Measurements from ENCODE around the gene PLP1.

PLP1 gene, protein sequence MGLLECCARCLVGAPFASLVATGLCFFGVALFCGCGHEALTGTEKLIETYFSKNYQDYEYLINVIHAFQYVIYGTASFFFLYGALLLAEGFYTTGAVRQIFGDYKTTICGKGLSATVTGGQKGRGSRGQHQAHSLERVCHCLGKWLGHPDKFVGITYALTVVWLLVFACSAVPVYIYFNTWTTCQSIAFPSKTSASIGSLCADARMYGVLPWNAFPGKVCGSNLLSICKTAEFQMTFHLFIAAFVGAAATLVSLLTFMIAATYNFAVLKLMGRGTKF

DNA sequence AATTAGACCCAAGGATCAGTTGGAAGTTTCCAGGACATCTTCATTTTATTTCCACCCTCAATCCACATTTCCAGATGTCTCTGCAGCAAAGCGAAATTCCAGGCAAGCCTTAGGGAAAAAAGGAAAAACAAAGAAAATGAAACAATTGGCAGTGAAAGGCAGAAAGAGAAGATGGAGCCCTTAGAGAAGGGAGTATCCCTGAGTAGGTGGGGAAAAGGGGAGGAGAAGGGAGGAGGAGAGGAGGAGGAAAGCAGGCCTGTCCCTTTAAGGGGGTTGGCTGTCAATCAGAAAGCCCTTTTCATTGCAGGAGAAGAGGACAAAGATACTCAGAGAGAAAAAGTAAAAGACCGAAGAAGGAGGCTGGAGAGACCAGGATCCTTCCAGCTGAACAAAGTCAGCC, at the start of gene PLP1:
Gene PLP1, plus strand, starts transcription at position 295 of the 400 bp plus-strand sequence. CDS start 156 bp downstream, outside the sequence.
- peak within 1 kb of the TSS; percentile 49; the same call in 1 of the 2 replicates for H3K9ac ChIP-seq (ENCODE audit: low read depth, low read length)
- H3K4me1 ChIP-seq (ENCODE audit: insufficient read depth, low read length) = peaks cover 16% of the 10 kb centered on the region
- no peaks in the 10 kb centered on the region; the same call in none of the 2 replicates for H3K36me3 ChIP-seq (ENCODE audit: insufficient read depth, low read length)
- no peaks in the 10 kb centered on the region for H3K9me3 ChIP-seq (ENCODE audit: control insufficient read depth, insufficient read depth, low read length)

- no peaks in the 10 kb centered on the region for H3K36me3 ChIP-seq (ENCODE audit: insufficient read depth, low read length)
- no peak overlapping the region for H3K9ac ChIP-seq (ENCODE audit: low read depth, low read length)
- H3K9me3 ChIP-seq (ENCODE audit: control insufficient read depth, insufficient read depth, low read length) = no peaks in the 10 kb centered on the region
- peaks cover 53% of the 10 kb centered on the region for H3K4me1 ChIP-seq (ENCODE audit: insufficient read depth, low read length)
Observed at GRCh38 chrX:103727115-103727514, 49.5 kb upstream of the PLP1 start.

- H3K9ac ChIP-seq (ENCODE audit: low read depth, low read length) = no peak overlapping the region
- peaks cover 55% of the 10 kb centered on the region for H3K4me1 ChIP-seq (ENCODE audit: insufficient read depth, low read length)
- H3K9me3 ChIP-seq (ENCODE audit: control insufficient read depth, insufficient read depth, low read length) = no peaks in the 10 kb centered on the region
Observed at GRCh38 chrX:103729015-103729414, 47.6 kb upstream of the PLP1 start.

GRCh38 chrX:103730147-103730795, 46.4 kb upstream of the PLP1 start:
- Histone ChIP-seq H3K9ac (ENCODE audit: low read depth, low read length) (no peak overlapping the region), H3K9me3 (ENCODE audit: control insufficient read depth, insufficient read depth, low read length) (no peaks in the 10 kb centered on the region), H3K4me1 (ENCODE audit: insufficient read depth, low read length) (peaks cover 61% of the 10 kb centered on the region), H3K36me3 (ENCODE audit: insufficient read depth, low read length) (no peaks in the 10 kb centered on the region)

More at GRCh38 chrX:103729015-103729414, 47.6 kb upstream of the PLP1 start:
- H3K36me3 ChIP-seq (ENCODE audit: insufficient read depth, low read length) = no peaks in the 10 kb centered on the region

DNA sequence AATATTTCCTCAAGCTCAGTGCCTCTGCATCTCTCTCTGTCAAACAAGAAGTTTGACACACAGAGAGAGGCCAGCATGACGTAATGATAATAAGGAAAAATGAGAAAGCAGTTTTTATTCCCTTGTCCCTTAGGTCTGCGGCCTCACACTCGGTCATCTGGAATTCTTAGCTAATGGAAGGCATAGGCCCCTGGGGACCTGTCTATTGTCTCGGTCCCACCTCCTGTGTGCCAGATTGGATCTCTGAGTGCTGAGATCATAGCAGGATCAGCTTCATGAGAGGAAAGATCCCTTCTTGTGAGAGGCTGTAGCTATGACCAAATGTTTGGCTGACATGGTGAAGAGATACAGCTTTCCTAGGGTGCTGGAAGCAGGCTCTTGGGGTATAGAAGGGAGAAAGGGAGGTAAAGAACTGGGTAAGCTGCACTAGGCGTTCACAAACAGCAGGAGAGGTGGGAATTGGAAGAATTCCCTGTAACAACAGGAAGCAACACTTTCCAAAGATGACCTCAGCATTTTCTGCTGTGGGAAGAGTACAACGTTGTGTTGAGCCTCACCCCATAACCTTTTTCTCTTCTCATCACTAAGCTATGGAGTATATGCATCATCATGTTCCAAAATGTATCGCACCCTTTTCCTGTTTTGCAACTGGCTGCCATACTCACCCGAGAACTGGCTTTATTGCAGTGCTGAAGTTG, 45.7 kb upstream of the PLP1 start:
- no peak overlapping the region for H3K9ac ChIP-seq (ENCODE audit: low read depth, low read length)
- no peaks in the 10 kb centered on the region for H3K36me3 ChIP-seq (ENCODE audit: insufficient read depth, low read length)
- H3K9me3 ChIP-seq (ENCODE audit: control insufficient read depth, insufficient read depth, low read length) = no peaks in the 10 kb centered on the region
- H3K4me1 ChIP-seq (ENCODE audit: insufficient read depth, low read length) = peaks cover 61% of the 10 kb centered on the region

DNA sequence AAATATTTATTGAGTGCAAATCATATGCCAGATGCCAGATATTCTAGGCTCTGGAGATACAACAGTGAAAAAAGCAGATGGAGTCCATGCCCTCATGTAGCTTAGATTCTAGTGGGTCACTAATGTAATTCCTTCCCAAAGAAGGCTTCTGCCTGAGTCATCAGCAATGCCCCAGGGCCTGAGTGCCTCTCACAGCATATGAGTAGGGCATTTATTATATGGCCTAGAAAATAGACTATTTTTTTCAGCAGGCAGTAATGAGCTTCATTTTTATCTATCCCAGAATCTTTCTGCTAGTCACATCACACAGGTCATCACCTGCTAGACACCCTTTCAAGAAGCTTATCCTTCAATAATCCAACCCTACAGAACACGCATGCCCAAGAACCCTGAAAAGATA, 43.6 kb upstream of the PLP1 start:
- Histone ChIP-seq H3K4me1 (ENCODE audit: insufficient read depth, low read length) (peaks cover 47% of the 10 kb centered on the region), H3K36me3 (ENCODE audit: insufficient read depth, low read length) (no peaks in the 10 kb centered on the region), H3K9me3 (ENCODE audit: control insufficient read depth, insufficient read depth, low read length) (no peaks in the 10 kb centered on the region), H3K9ac (ENCODE audit: low read depth, low read length) (no peak overlapping the region)

- Histone ChIP-seq H3K36me3 (ENCODE audit: insufficient read depth, low read length) (no peaks in the 10 kb centered on the region), H3K4me1 (ENCODE audit: insufficient read depth, low read length) (peaks cover 38% of the 10 kb centered on the region), H3K9ac (ENCODE audit: low read depth, low read length) (no peak overlapping the region), H3K9me3 (ENCODE audit: control insufficient read depth, insufficient read depth, low read length) (no peaks in the 10 kb centered on the region)
Observed at GRCh38 chrX:103734125-103734760, 42.4 kb upstream of the PLP1 start.

- no peaks in the 10 kb centered on the region for H3K36me3 ChIP-seq (ENCODE audit: insufficient read depth, low read length)
- no peaks in the 10 kb centered on the region for H3K9me3 ChIP-seq (ENCODE audit: control insufficient read depth, insufficient read depth, low read length)
- H3K9ac ChIP-seq (ENCODE audit: low read depth, low read length) = no peak overlapping the region
- H3K4me1 ChIP-seq (ENCODE audit: insufficient read depth, low read length) = peaks cover 28% of the 10 kb centered on the region
Observed at GRCh38 chrX:103737696-103738095, 38.9 kb upstream of the PLP1 start.

DNA sequence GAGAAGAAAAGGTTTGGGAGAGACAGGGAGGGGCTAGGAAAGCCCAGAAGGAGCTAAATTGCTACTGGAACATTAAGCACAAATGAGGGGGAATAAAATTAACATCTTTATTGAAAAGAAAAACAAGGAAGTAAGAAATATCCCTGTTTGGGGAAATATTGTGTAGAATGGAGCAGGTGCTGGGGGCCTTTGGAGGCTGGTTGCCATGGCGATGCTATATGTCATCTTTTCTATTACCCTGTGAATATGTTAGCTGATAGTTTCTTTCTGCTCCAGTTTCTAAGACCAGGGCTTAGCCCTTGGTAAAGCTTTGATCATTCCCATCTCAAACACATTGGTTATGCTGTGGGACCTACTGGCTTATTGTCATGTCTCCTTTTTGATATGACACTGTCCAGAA, 37.2 kb upstream of the PLP1 start:
- no peaks in the 10 kb centered on the region for H3K9me3 ChIP-seq (ENCODE audit: control insufficient read depth, insufficient read depth, low read length)
- no peaks in the 10 kb centered on the region for H3K36me3 ChIP-seq (ENCODE audit: insufficient read depth, low read length)
- H3K9ac ChIP-seq (ENCODE audit: low read depth, low read length) = no peak overlapping the region
- peaks cover 21% of the 10 kb centered on the region for H3K4me1 ChIP-seq (ENCODE audit: insufficient read depth, low read length)

- Histone ChIP-seq H3K4me1 (ENCODE audit: insufficient read depth, low read length) (peaks cover 25% of the 10 kb centered on the region), H3K9me3 (ENCODE audit: control insufficient read depth, insufficient read depth, low read length) (no peaks in the 10 kb centered on the region), H3K9ac (ENCODE audit: low read depth, low read length) (peak overlapping the region; percentile 14; the same call in 1 of the 2 replicates), H3K36me3 (ENCODE audit: insufficient read depth, low read length) (no peaks in the 10 kb centered on the region)
Observed at GRCh38 chrX:103741879-103742278, 34.8 kb upstream of the PLP1 start.

DNA sequence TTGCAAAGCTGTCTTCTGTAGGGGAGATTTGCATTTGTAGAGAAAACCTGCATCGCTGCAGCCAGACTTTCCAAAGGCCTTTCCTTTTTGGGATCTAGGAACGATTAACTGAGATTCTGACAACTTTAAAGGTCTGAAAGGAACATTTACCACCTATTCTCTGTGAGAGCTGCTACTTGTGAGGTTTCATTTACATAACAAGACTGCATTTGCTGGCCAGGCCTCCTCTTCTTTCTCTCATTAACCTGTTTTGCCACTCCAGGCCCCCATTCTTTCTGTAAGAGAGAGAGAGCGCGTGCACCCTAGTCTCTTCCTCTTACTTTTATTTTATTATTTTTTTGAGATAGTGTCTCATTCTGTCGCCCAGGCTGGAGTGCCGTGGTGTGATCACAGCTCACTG, 34.3 kb upstream of the PLP1 start:
- Histone ChIP-seq H3K4me1 (ENCODE audit: insufficient read depth, low read length) (peaks cover 25% of the 10 kb centered on the region), H3K9ac (ENCODE audit: low read depth, low read length) (peak overlapping the region; percentile 64), H3K36me3 (ENCODE audit: insufficient read depth, low read length) (no peaks in the 10 kb centered on the region), H3K9me3 (ENCODE audit: control insufficient read depth, insufficient read depth, low read length) (no peaks in the 10 kb centered on the region)

GRCh38 chrX:103747163-103747562, 29.5 kb upstream of the PLP1 start:
- Histone ChIP-seq H3K9ac (ENCODE audit: low read depth, low read length) (no peak overlapping the region), H3K36me3 (ENCODE audit: insufficient read depth, low read length) (peaks cover 26% of the 10 kb centered on the region), H3K4me1 (ENCODE audit: insufficient read depth, low read length) (0 out of 2 replicates have a peak, but pooled peaks cover 7% of the 10 kb centered on the region), H3K9me3 (ENCODE audit: control insufficient read depth, insufficient read depth, low read length) (no peaks in the 10 kb centered on the region)

DNA sequence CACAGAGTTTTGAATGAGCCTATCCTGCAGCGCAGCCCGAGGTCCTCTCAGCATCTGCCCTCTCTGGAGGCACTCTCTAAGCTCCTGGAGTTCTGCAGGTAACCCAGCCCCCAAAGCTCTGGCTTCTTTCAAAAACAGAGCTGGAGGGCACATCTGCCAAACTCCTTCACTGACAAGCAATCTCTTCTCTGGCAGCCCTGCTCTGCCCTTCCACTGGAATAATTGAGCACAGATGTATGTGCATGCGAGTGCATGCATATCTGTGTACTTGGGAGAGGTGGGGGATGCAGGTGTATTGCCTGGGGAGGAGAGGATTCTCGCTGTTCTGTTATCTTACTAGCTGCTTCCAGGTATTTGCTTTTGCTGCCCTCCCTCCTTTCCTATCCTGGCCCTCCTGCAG, 22.2 kb upstream of the PLP1 start:
- Histone ChIP-seq H3K36me3 (ENCODE audit: insufficient read depth, low read length) (peaks cover 49% of the 10 kb centered on the region), H3K9me3 (ENCODE audit: control insufficient read depth, insufficient read depth, low read length) (no peaks in the 10 kb centered on the region), H3K4me1 (ENCODE audit: insufficient read depth, low read length) (0 out of 2 replicates have a peak, but pooled peaks cover 2% of the 10 kb centered on the region), H3K9ac (ENCODE audit: low read depth, low read length) (no peak overlapping the region)

DNA sequence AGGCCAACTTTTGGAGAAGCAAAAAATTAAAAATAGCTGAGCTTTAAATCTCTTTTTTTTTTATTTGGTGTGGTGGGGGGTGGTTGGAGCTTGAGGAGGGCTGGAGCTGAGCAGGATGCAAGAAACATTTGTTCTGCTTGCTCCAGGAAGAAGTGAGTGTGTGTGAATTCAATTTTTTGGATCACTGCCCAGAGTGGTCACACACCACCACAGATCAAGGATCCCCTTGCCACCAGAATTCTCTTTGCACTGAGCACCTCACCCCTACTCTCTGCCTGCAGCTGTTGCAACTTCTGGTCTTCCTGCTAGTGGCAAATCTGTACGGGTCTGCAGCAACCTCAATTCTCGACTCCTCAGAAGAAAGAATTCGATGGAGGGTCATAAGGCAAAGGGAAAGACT, 19.9 kb upstream of the PLP1 start:
- H3K9ac ChIP-seq (ENCODE audit: low read depth, low read length) = no peak overlapping the region
- H3K9me3 ChIP-seq (ENCODE audit: control insufficient read depth, insufficient read depth, low read length) = no peaks in the 10 kb centered on the region
- H3K4me1 ChIP-seq (ENCODE audit: insufficient read depth, low read length) = peaks cover 5% of the 10 kb centered on the region
- H3K36me3 ChIP-seq (ENCODE audit: insufficient read depth, low read length) = peaks cover 46% of the 10 kb centered on the region
